ENCODE data around the gene SUMO3.

DNA sequence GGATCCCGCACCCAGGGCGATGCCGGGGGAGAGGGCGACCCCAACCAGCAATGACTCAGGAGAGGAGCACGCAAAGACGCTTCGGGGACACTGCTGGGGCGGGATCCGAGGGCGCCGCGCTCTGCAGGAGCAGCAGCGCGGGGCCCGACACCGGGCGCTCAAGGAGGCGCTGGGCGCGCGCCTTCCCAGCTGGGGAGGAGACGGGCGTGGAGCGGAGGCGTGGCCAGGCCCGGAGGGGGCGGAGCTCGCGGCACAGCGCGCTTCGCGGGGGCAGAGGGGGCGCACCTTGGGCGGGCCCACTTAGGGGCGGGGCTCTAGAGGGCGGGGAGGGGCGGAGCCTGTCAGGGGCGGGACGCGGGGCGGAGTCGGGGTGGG lies 369 bp downstream of the SUMO3 start:
- TF ChIP-seq, protein P1, sequence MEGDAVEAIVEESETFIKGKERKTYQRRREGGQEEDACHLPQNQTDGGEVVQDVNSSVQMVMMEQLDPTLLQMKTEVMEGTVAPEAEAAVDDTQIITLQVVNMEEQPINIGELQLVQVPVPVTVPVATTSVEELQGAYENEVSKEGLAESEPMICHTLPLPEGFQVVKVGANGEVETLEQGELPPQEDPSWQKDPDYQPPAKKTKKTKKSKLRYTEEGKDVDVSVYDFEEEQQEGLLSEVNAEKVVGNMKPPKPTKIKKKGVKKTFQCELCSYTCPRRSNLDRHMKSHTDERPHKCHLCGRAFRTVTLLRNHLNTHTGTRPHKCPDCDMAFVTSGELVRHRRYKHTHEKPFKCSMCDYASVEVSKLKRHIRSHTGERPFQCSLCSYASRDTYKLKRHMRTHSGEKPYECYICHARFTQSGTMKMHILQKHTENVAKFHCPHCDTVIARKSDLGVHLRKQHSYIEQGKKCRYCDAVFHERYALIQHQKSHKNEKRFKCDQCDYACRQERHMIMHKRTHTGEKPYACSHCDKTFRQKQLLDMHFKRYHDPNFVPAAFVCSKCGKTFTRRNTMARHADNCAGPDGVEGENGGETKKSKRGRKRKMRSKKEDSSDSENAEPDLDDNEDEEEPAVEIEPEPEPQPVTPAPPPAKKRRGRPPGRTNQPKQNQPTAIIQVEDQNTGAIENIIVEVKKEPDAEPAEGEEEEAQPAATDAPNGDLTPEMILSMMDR (IDR thresholded peaks at IDR 0.05), result no peak
- TF ChIP-seq POLR2A (IDR thresholded peaks at IDR 0.05) (no peak), POLR2AphosphoS5 (IDR thresholded peaks at IDR 0.05) (no peak), EP300 (IDR thresholded peaks at IDR 0.05) (no peak)
